Body of pancreas (tissue), 4 donors: ENCODE measurements around the gene GRIA3. TPM values are rescaled to one million over a fixed set of nuclear protein-coding genes. Genes with fewer than 3 reads are reported as not detected.

Source experiments
- ATAC-seq: fragments of 150-250 bp; one replicate; pipeline ENCODE4 v1.9.1; 2016
- DNase-seq, 4 donors: peaks; one replicate each; pipeline ENCODE4 v3.0.0-alpha.2; 2019
- H3K27ac ChIP-seq, 4 donors: fragments of 200-600 bp; sonication (generic); 1 replicate in 3 of 4; 2 replicates in 1 of 4; pipeline versions ENCODE4 v1.5.1 to v1.6.1; 2016 to 2019; ENCODE audit warnings: mild to moderate bottlenecking in 1 of 4, mixed read lengths in 1 of 4, moderate library complexity in 1 of 4
- H3K27me3 ChIP-seq, 2 donors: fragments of 200-600 bp; sonication (generic); one replicate each; pipeline ENCODE4 v1.6.0; 2016; ENCODE audit warnings: mild to moderate bottlenecking in 1 of 2
- H3K36me3 ChIP-seq, 2 donors: fragments of 200-600 bp; sonication (generic); replicated peaks in 1 of 2; 2 replicates each; pipeline ENCODE4 v1.5.1; 2016; ENCODE audit warnings: low read depth in 2 of 2; ENCODE audit not compliant: insufficient read depth in 1 of 2
- H3K4me1 ChIP-seq: fragments of 200-600 bp; sonication (generic); one replicate; pipeline ENCODE4 v1.6.0; 2016
- H3K4me3 ChIP-seq, 2 donors: fragments of 200-600 bp; sonication (generic); 1 replicate in 1 of 2; 2 replicates in 1 of 2; pipeline ENCODE4 v1.5.1; 2016 to 2019
- H3K9me3 ChIP-seq, 3 donors: fragments of 200-600 bp; sonication (generic); 1 replicate in 2 of 3; 2 replicates in 1 of 3; pipeline ENCODE4 v1.5.1; 2016
- CTCF ChIP-seq, 7 experiments: fragments of 450-650 bp in 4 of 7; fragments of 200-600 bp in 3 of 7; sonication (generic) in 3 of 7; IDR thresholded peaks; one replicate each; pipeline ENCODE4 v1.5.1; 2016 to 2019; ENCODE audit warnings: antibody characterized with exemption in 7 of 7
- POLR2A ChIP-seq, 3 donors: fragments of 450-650 bp; IDR thresholded peaks; one replicate each; pipeline ENCODE4 v1.6.1; 2016; ENCODE audit warnings: antibody characterized with exemption in 3 of 3, mild to moderate bottlenecking in 2 of 3
- WGBS, 2 donors: methylation state at CpG; one replicate each; pipeline ENCODE4 v1.1.5; 2017; 5-methylcytosine and 5-hydroxymethylcytosine counted together
- intact Hi-C: fragments of 100-400 bp; cut with DNase I; formaldehyde crosslinking; loops from one replicate; pipeline ENCODE4 v1.15.1; 2023
- total RNA-seq, 2 donors: library from RNA; depleted of rRNA; stranded (reverse); fragments of >200 nt; gene quantifications; one replicate each; pipeline ENCODE4 v1.1.0, GENCODE V29; 2016

GRIA3 gene
- total RNA-seq, 2 donors from 2014 or later: 0.52 to 0.99 TPM

DNA sequence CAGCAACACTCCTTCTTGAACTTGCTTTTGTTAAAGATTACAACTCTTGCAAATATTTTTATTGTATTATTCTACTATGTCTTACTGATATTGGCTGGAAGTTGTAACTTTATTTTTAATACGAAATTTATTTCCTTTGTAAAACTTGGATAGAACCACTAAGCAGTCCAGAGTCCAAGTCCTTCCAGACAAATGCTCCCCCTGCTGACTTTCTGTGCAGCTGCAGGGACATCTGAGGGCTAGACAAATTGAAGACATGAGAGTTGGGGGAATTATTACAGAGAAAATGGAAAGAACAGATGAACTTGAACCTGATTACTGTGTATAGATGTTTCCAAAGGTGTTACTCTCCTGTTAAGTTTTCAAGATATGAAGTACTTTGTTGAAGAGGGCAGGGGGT is 238.8 kb downstream of the GRIA3 start:
- intact Hi-C loops: no loop called here
- DNase-seq (peak; percentile 5 to 41 (median 14)), ATAC-seq (no peak)
- Histone ChIP-seq H3K27ac (no peak overlapping the region), H3K27me3 (no peaks in the 10 kb centered on the region), H3K9me3 (no peaks in the 10 kb centered on the region), H3K4me3 (no peak overlapping the region), H3K36me3 (no peaks in the 10 kb centered on the region), H3K4me1 (no peaks in the 10 kb centered on the region)
- peak in 6 of 7 experiments; percentile 38 to 64 (median 52) for TF ChIP-seq CTCF (IDR thresholded peaks at IDR 0.05)
- no peak for TF ChIP-seq POLR2A (IDR thresholded peaks at IDR 0.05)
- 12 to 14% methylated on average over 1 of the region's 1 CpG for WGBS, 2 donors

DNA sequence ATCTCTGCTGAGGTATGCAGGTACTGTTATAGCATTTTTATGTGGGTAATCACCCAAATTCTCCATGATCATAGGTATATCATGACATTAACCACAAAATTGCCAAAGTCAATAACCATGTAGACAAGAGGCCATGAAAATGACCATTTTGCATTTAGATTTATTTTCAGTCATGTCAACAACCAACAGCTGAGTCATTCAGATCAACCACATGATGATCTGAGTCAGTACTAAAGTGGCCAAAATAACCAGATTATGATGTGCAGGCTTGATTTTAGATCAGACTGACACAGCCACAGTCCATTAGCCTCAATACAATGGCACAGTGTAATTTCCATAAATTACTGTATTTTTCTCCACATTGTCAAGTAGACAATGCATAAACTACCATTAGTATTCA is 240.5 kb downstream of the GRIA3 start:
- Histone ChIP-seq H3K4me3 (no peak overlapping the region), H3K27me3 (no peaks in the 10 kb centered on the region), H3K36me3 (no peaks in the 10 kb centered on the region), H3K4me1 (no peaks in the 10 kb centered on the region), H3K27ac (no peak overlapping the region), H3K9me3 (no peaks in the 10 kb centered on the region)
- ATAC-seq: no peak
- DNase-seq: no peak
- intact Hi-C loops: no loop called here
- TF ChIP-seq POLR2A (IDR thresholded peaks at IDR 0.05) (no peak), CTCF (IDR thresholded peaks at IDR 0.05) (no peak)

DNA sequence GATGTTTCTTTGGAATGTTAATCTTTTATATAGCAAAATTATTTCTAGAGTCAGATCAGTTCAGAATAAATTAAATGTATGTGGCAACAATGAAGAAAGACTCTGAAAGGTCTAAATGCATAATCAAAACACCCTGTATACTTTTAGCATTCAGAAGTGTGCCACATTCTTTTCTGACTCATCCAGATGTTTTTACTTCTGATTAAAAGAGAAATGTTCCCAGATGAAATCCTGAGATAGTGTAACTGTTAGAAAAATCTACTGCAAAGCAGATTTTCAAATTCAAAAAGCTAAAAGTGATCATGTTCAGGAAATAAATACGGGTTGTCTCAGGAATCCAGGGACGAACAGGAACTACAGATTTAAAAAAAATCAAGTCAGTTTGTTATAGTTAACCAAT is 241.4 kb downstream of the GRIA3 start:
- H3K36me3 ChIP-seq: no peaks in the 10 kb centered on the region
- H3K4me1 ChIP-seq: no peaks in the 10 kb centered on the region
- no peaks in the 10 kb centered on the region for H3K27me3 ChIP-seq
- H3K27ac ChIP-seq: no peak overlapping the region
- intact Hi-C loops: no loop called here
- no peak overlapping the region for H3K4me3 ChIP-seq
- 32 to 39% methylated on average over 2 of the region's 2 CpGs for WGBS, 2 donors
- TF ChIP-seq CTCF (IDR thresholded peaks at IDR 0.05): no peak
- TF ChIP-seq POLR2A (IDR thresholded peaks at IDR 0.05): no peak
- ATAC-seq (no peak), DNase-seq (no peak)
- H3K9me3 ChIP-seq: no peaks in the 10 kb centered on the region

DNA sequence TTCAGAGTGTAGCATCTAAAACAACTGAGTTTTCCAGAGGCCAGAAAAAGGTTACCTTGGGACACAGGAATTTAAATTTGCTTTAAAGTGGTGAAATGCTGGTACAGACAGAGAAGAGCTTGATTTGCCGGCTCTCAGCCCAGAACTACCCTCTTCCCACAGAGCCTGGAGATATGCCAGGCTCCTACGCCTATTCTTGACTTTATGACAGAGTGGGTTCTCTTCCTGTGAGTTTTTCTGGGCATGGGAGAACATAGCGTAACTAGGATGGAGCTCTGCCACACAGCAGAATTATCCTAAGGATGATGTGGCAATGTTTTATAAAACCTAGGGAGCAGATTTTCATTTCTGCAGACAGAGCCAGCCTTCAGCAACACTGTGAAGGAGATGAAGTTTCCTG is 241.8 kb downstream of the GRIA3 start:
- ATAC-seq: no peak
- no peak overlapping the region for H3K4me3 ChIP-seq
- H3K9me3 ChIP-seq: no peaks in the 10 kb centered on the region
- H3K27me3 ChIP-seq: no peaks in the 10 kb centered on the region
- H3K36me3 ChIP-seq: no peaks in the 10 kb centered on the region
- intact Hi-C loops: no loop called here
- H3K27ac ChIP-seq: no peak overlapping the region
- no peak for DNase-seq
- WGBS, 2 donors: 26 to 45% methylated on average over 2 to 3 of the region's 3 CpGs
- TF ChIP-seq POLR2A (IDR thresholded peaks at IDR 0.05) (no peak), CTCF (IDR thresholded peaks at IDR 0.05) (no peak)
- no peaks in the 10 kb centered on the region for H3K4me1 ChIP-seq

GRCh38 chrX:123432361-123433150 is 248.5 kb downstream of the GRIA3 start:
- Histone ChIP-seq H3K36me3 (no peaks in the 10 kb centered on the region), H3K9me3 (no peaks in the 10 kb centered on the region), H3K27me3 (no peaks in the 10 kb centered on the region), H3K4me3 (no peak overlapping the region), H3K27ac (peak overlapping the region in 1 of 4 donors; percentile 3), H3K4me1 (peaks cover 6% of the 10 kb centered on the region)
- ATAC-seq (peak; percentile 30), DNase-seq (peak; percentile 13 to 58 (median 48))
- intact Hi-C loops: no loop called here
- WGBS, 2 donors: 48 to 52% methylated on average over 4 of the region's 4 CpGs
- no peak for TF ChIP-seq CTCF (IDR thresholded peaks at IDR 0.05)
- TF ChIP-seq POLR2A (IDR thresholded peaks at IDR 0.05): no peak
